ENCODE measurements around the gene PPM1H.

- TF ChIP-seq NFIC (IDR thresholded peaks at IDR 0.05), result no peak
- TF ChIP-seq EP300 (IDR thresholded peaks at IDR 0.05; ENCODE audit: borderline replicate concordance), result no peak
- TF ChIP-seq YY1 (IDR thresholded peaks at IDR 0.05; ENCODE audit: low read depth), result no peak
- TF ChIP-seq CEBPB (IDR thresholded peaks at IDR 0.05), result no peak
- TF ChIP-seq MAX (IDR thresholded peaks at IDR 0.05), result no peak
- TF ChIP-seq REST (IDR thresholded peaks at IDR 0.05; ENCODE audit: low read depth), result no peak
- no peak for TF ChIP-seq TAF1 (IDR thresholded peaks at IDR 0.05; ENCODE audit: low read depth)
- TF ChIP-seq EGR1 (IDR thresholded peaks at IDR 0.05), result no peak
- TF ChIP-seq ZBTB7A (IDR thresholded peaks at IDR 0.05; ENCODE audit: low read depth), result no peak
- no peak for TF ChIP-seq USF1 (IDR thresholded peaks at IDR 0.05)
- no peak for TF ChIP-seq CREB1 (IDR thresholded peaks at IDR 0.05; ENCODE audit: low read depth)
Measured at GRCh38 chr12:62827855-62828254, 107.1 kb downstream of the PPM1H start.

All from Ishikawa (cell line).